ENCODE measurements around the gene SLC25A19. TPM values are rescaled to one million over a fixed set of nuclear protein-coding genes. Genes with fewer than 3 reads are reported as not detected.

The SLC25A19 gene
- total and polyA plus RNA-seq, 10 of the 15 experiments (the other 5 are each of a cell fraction or from before 2014, with no cell fraction given) = 32.9 to 91.6 (median 53.7) TPM

DNA sequence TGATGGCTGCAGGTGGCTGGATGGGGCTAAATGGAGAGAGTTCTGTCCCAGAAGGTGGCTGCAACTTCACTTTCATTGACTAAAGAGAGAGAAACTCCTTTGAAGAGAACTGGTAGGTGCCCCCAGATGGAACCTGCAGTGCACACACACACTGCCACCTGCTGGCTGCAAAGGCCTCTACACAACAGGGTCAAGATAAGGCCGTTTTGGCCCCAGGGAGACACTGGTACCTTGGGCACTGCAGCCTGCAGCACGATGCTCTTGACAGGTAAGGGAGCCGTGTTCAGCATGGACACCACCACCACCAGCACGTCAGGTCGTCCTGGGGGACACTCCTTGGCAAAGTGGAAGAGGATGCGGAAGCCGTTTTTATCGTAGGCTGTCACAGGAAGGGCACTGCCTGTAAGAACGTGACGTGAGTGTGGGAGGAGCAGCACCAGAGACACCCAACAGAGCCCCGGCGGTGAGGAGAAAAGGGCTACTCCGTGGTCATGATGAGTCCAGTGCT, 50.5 kb downstream of the SLC25A19 start (continued):
- TF ChIP-seq, protein P1, sequence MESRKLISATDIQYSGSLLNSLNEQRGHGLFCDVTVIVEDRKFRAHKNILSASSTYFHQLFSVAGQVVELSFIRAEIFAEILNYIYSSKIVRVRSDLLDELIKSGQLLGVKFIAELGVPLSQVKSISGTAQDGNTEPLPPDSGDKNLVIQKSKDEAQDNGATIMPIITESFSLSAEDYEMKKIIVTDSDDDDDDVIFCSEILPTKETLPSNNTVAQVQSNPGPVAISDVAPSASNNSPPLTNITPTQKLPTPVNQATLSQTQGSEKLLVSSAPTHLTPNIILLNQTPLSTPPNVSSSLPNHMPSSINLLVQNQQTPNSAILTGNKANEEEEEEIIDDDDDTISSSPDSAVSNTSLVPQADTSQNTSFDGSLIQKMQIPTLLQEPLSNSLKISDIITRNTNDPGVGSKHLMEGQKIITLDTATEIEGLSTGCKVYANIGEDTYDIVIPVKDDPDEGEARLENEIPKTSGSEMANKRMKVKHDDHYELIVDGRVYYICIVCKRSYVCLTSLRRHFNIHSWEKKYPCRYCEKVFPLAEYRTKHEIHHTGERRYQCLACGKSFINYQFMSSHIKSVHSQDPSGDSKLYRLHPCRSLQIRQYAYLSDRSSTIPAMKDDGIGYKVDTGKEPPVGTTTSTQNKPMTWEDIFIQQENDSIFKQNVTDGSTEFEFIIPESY (IDR thresholded peaks at IDR 0.05) = no peak
- TF ChIP-seq CHD2 (IDR thresholded peaks at IDR 0.05; ENCODE audit: borderline replicate concordance, low read depth, low read length) = no peak
- TF ChIP-seq ZZZ3 (IDR thresholded peaks at IDR 0.05; ENCODE audit: control insufficient read depth, insufficient read length, low read depth) = no peak
- no peak for TF ChIP-seq KDM1A (IDR thresholded peaks at IDR 0.05; ENCODE audit: borderline replicate concordance)
- TF ChIP-seq, protein P2, sequence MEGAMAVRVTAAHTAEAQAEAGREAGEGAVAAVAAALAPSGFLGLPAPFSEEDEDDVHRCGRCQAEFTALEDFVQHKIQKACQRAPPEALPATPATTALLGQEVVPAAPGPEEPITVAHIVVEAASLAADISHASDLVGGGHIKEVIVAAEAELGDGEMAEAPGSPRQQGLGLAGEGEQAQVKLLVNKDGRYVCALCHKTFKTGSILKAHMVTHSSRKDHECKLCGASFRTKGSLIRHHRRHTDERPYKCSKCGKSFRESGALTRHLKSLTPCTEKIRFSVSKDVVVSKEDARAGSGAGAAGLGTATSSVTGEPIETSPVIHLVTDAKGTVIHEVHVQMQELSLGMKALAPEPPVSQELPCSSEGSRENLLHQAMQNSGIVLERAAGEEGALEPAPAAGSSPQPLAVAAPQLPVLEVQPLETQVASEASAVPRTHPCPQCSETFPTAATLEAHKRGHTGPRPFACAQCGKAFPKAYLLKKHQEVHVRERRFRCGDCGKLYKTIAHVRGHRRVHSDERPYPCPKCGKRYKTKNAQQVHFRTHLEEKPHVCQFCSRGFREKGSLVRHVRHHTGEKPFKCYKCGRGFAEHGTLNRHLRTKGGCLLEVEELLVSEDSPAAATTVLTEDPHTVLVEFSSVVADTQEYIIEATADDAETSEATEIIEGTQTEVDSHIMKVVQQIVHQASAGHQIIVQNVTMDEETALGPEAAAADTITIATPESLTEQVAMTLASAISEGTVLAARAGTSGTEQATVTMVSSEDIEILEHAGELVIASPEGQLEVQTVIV (IDR thresholded peaks at IDR 0.05; ENCODE audit: borderline replicate concordance, partially characterized antibody) = no peak
- TF ChIP-seq IKZF1 (conservative IDR thresholded peaks at IDR 0.05) = no peak
- TF ChIP-seq SIX5 (IDR thresholded peaks at IDR 0.05; ENCODE audit: low read depth, low read length, severe bottlenecking) = no peak
- no peak for TF ChIP-seq ZNF24 (IDR thresholded peaks at IDR 0.05)
- TF ChIP-seq IRF4 (IDR thresholded peaks at IDR 0.05; ENCODE audit: low read depth, low read length) = no peak
- TF ChIP-seq EZH2 (IDR thresholded peaks at IDR 0.05; ENCODE audit: borderline replicate concordance, control insufficient read depth, low read depth, low read length) = no peak
- no peak for TF ChIP-seq CBX5 (IDR thresholded peaks at IDR 0.05; ENCODE audit: low read depth)
- TF ChIP-seq, protein P3, sequence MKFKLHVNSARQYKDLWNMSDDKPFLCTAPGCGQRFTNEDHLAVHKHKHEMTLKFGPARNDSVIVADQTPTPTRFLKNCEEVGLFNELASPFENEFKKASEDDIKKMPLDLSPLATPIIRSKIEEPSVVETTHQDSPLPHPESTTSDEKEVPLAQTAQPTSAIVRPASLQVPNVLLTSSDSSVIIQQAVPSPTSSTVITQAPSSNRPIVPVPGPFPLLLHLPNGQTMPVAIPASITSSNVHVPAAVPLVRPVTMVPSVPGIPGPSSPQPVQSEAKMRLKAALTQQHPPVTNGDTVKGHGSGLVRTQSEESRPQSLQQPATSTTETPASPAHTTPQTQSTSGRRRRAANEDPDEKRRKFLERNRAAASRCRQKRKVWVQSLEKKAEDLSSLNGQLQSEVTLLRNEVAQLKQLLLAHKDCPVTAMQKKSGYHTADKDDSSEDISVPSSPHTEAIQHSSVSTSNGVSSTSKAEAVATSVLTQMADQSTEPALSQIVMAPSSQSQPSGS (IDR thresholded peaks at IDR 0.05; ENCODE audit: low read length) = no peak
- TF ChIP-seq, protein P4, sequence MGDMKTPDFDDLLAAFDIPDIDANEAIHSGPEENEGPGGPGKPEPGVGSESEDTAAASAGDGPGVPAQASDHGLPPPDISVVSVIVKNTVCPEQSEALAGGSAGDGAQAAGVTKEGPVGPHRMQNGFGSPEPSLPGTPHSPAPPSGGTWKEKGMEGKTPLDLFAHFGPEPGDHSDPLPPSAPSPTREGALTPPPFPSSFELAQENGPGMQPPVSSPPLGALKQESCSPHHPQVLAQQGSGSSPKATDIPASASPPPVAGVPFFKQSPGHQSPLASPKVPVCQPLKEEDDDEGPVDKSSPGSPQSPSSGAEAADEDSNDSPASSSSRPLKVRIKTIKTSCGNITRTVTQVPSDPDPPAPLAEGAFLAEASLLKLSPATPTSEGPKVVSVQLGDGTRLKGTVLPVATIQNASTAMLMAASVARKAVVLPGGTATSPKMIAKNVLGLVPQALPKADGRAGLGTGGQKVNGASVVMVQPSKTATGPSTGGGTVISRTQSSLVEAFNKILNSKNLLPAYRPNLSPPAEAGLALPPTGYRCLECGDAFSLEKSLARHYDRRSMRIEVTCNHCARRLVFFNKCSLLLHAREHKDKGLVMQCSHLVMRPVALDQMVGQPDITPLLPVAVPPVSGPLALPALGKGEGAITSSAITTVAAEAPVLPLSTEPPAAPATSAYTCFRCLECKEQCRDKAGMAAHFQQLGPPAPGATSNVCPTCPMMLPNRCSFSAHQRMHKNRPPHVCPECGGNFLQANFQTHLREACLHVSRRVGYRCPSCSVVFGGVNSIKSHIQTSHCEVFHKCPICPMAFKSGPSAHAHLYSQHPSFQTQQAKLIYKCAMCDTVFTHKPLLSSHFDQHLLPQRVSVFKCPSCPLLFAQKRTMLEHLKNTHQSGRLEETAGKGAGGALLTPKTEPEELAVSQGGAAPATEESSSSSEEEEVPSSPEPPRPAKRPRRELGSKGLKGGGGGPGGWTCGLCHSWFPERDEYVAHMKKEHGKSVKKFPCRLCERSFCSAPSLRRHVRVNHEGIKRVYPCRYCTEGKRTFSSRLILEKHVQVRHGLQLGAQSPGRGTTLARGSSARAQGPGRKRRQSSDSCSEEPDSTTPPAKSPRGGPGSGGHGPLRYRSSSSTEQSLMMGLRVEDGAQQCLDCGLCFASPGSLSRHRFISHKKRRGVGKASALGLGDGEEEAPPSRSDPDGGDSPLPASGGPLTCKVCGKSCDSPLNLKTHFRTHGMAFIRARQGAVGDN (IDR thresholded peaks at IDR 0.05) = no peak
- TF ChIP-seq, protein P5, sequence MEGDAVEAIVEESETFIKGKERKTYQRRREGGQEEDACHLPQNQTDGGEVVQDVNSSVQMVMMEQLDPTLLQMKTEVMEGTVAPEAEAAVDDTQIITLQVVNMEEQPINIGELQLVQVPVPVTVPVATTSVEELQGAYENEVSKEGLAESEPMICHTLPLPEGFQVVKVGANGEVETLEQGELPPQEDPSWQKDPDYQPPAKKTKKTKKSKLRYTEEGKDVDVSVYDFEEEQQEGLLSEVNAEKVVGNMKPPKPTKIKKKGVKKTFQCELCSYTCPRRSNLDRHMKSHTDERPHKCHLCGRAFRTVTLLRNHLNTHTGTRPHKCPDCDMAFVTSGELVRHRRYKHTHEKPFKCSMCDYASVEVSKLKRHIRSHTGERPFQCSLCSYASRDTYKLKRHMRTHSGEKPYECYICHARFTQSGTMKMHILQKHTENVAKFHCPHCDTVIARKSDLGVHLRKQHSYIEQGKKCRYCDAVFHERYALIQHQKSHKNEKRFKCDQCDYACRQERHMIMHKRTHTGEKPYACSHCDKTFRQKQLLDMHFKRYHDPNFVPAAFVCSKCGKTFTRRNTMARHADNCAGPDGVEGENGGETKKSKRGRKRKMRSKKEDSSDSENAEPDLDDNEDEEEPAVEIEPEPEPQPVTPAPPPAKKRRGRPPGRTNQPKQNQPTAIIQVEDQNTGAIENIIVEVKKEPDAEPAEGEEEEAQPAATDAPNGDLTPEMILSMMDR (IDR thresholded peaks at IDR 0.05 in 2 of 3, conservative IDR thresholded peaks at IDR 0.05 in 1 of 3; ENCODE audit: control insufficient read depth in 2 of 3, extremely low read depth in 1 of 3, insufficient read depth in 1 of 3, low read depth in 3 of 3, low read length in 3 of 3) = peak; percentile 83 to 94 (median 89)
- TF ChIP-seq POLR2A (IDR thresholded peaks at IDR 0.05; ENCODE audit: low read depth, low read length) = peak; percentile 71
- peak; percentile 31; the same call in 1 of the 2 replicates for TF ChIP-seq POLR2AphosphoS5 (IDR thresholded peaks at IDR 0.05; ENCODE audit: low read length)
- TF ChIP-seq, protein P6, sequence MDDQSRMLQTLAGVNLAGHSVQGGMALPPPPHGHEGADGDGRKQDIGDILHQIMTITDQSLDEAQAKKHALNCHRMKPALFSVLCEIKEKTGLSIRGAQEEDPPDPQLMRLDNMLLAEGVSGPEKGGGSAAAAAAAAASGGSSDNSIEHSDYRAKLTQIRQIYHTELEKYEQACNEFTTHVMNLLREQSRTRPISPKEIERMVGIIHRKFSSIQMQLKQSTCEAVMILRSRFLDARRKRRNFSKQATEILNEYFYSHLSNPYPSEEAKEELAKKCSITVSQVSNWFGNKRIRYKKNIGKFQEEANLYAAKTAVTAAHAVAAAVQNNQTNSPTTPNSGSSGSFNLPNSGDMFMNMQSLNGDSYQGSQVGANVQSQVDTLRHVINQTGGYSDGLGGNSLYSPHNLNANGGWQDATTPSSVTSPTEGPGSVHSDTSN (IDR thresholded peaks at IDR 0.05; ENCODE audit: insufficient replicate concordance, low read depth, low read length) = no peak

Data from GM12878 (cell line).